H54 (cell line): ENCODE data around the gene TRAPPC2L.
"Not testable (repeated sequence)": the region's sequence is repeated elsewhere in the genome, so short reads cannot be mapped to it uniquely, and the experiment has no call there.

Experiments used
- DNase-seq: peaks from one replicate; pipeline ENCODE4 v3.0.0; 2011; ENCODE audit warnings: low spot score, mixed read lengths; ENCODE audit not compliant: insufficient read length
- FAIRE-seq: peaks from 3 replicates; lab custom pipeline; 2011; peaks lifted over from hg19 to GRCh38; lab: Jason Lieb, UNC
- POLR2A ChIP-seq: IDR thresholded peaks from 2 replicates; pipeline ENCODE4 v1.6.1; 2011; ENCODE audit warnings: low read depth, mild to moderate bottlenecking, low read length

Gene TRAPPC2L

GRCh38 chr16:88884569-88885271 lies 27.8 kb downstream of the TRAPPC2L start:
- DNase-seq (no peak), FAIRE-seq (no peak)
- no peak for TF ChIP-seq POLR2A

GRCh38 chr16:88885693-88886280 lies 28.9 kb downstream of the TRAPPC2L start:
- FAIRE-seq (no peak), DNase-seq (no peak)
- TF ChIP-seq POLR2A: no peak

GRCh38 chr16:88886420-88886844 lies 29.5 kb downstream of the TRAPPC2L start:
- DNase-seq: no peak
- no peak for TF ChIP-seq POLR2A
- FAIRE-seq: no peak

- FAIRE-seq: no peak
- no peak for DNase-seq
- no peak for TF ChIP-seq POLR2A
Observed at GRCh38 chr16:88886845-88887521, 30.1 kb downstream of the TRAPPC2L start.

- no peak for TF ChIP-seq POLR2A
- DNase-seq (no peak), FAIRE-seq (no peak)
Observed at GRCh38 chr16:88888057-88888456, 31.1 kb downstream of the TRAPPC2L start.

GRCh38 chr16:88888461-88889387 lies 31.8 kb downstream of the TRAPPC2L start:
- TF ChIP-seq POLR2A: no peak
- no peak for DNase-seq
- no peak for FAIRE-seq

- not testable (repeated sequence) for FAIRE-seq, DNase-seq
Observed at GRCh38 chr16:88889702-88890352, 32.9 kb downstream of the TRAPPC2L start.

- DNase-seq: no peak
- TF ChIP-seq POLR2A: no peak
- no peak for FAIRE-seq
Observed at GRCh38 chr16:88891083-88891482, 34.2 kb downstream of the TRAPPC2L start.

DNA sequence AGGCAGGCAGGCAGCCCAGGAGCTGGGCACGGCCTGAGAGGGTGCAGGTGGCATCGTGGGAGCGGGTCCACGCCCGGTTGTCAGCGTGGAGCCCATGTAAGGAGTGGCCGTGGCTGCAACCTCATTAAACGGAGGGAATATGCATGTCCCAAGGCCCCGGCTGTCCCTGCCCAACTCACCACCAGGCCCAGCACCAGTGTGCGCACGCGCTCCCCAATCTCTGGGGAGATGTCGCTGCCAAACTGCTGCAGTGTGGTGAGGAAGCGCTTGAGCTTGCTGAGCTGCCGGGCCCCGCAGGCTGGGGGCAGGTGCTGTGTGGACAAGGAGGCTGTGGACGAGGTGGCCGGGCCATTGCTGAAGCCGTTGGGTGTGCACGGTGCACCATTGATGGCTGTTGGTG lies 35.1 kb downstream of the TRAPPC2L start:
- no peak for TF ChIP-seq POLR2A
- DNase-seq (no peak), FAIRE-seq (no peak)

DNA sequence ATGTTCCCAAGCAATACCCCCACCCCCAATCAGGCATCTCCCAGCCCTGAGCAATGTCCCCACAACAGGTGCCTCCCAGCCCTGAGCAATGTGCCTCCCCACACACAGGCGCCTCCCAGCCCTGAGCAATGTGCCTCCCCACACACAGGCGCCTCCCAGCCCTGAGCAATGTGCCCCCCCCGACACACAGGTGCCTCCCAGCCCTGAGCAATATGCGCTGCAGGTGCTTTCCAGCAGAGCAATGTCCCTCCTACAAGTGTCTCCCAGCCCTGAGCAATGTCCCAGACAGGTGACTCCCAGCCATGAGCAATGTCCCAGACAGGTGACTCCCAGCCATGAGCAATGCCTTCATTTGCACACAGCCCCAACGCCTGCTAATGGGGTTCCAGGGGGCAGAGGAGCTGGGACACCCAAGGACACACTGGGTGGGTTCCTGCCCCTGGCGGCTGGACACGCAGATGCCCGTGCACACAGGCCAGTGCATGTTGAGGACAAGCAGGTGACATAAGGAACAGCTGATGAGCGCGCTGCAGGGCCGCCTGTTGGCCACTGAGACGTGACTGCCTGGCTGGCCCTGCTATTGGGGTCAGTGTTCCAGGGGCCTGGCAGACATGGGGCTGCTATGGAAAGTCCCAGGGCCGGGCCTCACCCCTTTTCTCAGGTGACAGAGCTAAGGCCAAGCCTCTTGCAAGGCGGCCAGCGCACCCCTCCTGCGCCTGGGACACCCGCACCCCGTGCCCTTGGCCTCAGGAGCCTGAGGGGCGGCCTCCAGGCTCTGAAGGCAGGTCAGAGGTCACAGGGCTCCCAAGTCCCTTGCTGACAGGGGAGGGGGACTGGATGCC lies 36.4 kb downstream of the TRAPPC2L start:
- DNase-seq (no peak), FAIRE-seq (no peak)
- no peak for TF ChIP-seq POLR2A

GRCh38 chr16:88894266-88894665 lies 37.3 kb downstream of the TRAPPC2L start:
- FAIRE-seq, DNase-seq: not testable (repeated sequence)

DNA sequence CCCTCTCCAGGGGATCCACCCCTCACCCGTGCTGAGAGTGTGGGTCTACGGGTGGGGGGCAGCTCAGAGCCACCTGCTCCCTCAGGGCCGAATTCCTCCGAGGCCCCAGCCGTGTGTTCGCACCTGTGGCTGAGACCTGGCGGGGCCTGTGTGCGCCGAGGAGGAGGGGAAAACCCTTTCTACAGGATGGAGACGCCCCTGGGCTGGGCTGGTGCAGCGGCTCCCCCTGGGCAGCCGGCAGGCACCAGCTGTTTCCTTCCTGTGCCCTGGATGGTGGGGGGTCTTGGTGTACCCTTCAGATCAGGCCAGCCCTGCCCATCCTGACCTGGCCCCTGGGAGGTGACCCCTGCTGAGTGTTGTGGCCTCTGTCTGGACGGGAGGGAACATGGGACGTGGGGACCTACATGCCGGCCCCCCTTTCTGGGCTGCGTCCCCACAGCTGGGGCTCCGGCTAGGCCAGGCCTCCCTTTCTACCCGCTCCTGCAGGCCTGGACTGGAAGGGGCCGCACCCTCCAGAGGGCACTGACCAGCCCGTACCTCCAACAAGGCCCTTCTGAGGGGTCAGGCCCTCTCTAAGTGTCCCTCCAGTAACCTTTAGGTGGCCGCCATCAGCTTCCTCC lies 37.9 kb downstream of the TRAPPC2L start:
- TF ChIP-seq POLR2A: no peak
- DNase-seq (no peak), FAIRE-seq (no peak)
